ENCODE results near the gene IL16. TPM values are rescaled to one million over a fixed set of nuclear protein-coding genes. Genes with fewer than 3 reads are reported as not detected.

IL16 gene
- total and polyA plus RNA-seq, 2 experiments from 2014 or later = 0.32 to 0.53 TPM

GRCh38 chr15:81317642-81318017 is 121.0 kb downstream of the IL16 start:
- Histone ChIP-seq H3K9ac (no peak overlapping the region), H3K36me3 (ENCODE audit: low read depth) (peaks cover 33% of the 10 kb centered on the region; the same call in 1 of the 2 replicates), H4K20me1 (ENCODE audit: insufficient read depth) (no peaks in the 10 kb centered on the region), H3F3A (ENCODE audit: insufficient read depth) (peaks cover 8% of the 10 kb centered on the region), H3K9me3 (ENCODE audit: low read depth) (no peaks in the 10 kb centered on the region), H2AFZ (no peak overlapping the region), H3K9me2 (ENCODE audit: insufficient read depth) (no peaks in the 10 kb centered on the region), H3K4me2 (ENCODE audit: unreplicated experiment) (no peak overlapping the region), H3K79me2 (ENCODE audit: insufficient read depth) (peaks cover 8% of the 10 kb centered on the region; the same call in 1 of the 2 replicates), H3K27ac (no peak overlapping the region), H3K4me3 (no peak overlapping the region), H3K4me1 (ENCODE audit: insufficient read depth) (peaks cover 16% of the 10 kb centered on the region), H3K27me3 (replicated peaks; ENCODE audit: insufficient read depth) (no peaks in the 10 kb centered on the region)
- TF ChIP-seq EZH2 (IDR thresholded peaks at IDR 0.05; ENCODE audit: insufficient read depth, poor library complexity, severe bottlenecking) = no peak
- no peak for TF ChIP-seq EZH2phosphoT487 (IDR thresholded peaks at IDR 0.05; ENCODE audit: insufficient read depth, low read depth)
- WGBS, 2 experiments (ENCODE audit: low coverage in 1 of 2, low lambda C conversion rate in 2 of 2, missing lambda C conversion rate in 2 of 2) = 82 to 83% methylated on average over 6 of the region's 6 CpGs
- in situ Hi-C loops (cut with MboI) = no loop called here
- no peak for DNase-seq

GRCh38 chr15:81321667-81322066 is 125.0 kb downstream of the IL16 start:
- H3K36me3 ChIP-seq (ENCODE audit: low read depth) = peaks cover 28% of the 10 kb centered on the region; the same call in 1 of the 2 replicates
- no peak overlapping the region for H3K9ac ChIP-seq
- H3K4me3 ChIP-seq = no peak overlapping the region
- peaks cover 19% of the 10 kb centered on the region for H3F3A ChIP-seq (ENCODE audit: insufficient read depth)
- H3K4me2 ChIP-seq (ENCODE audit: unreplicated experiment) = no peak overlapping the region
- peaks cover 26% of the 10 kb centered on the region for H3K4me1 ChIP-seq (ENCODE audit: insufficient read depth)
- no peak overlapping the region for H2AFZ ChIP-seq
- no peaks in the 10 kb centered on the region for H3K27me3 ChIP-seq (replicated peaks; ENCODE audit: insufficient read depth)
- 90 to 100% methylated on average over 1 of the region's 1 CpG for WGBS, 2 experiments (ENCODE audit: low coverage in 1 of 2, low lambda C conversion rate in 2 of 2, missing lambda C conversion rate in 2 of 2)
- DNase-seq = no peak
- H4K20me1 ChIP-seq (ENCODE audit: insufficient read depth) = no peaks in the 10 kb centered on the region
- TF ChIP-seq EZH2phosphoT487 (IDR thresholded peaks at IDR 0.05; ENCODE audit: insufficient read depth, low read depth) = no peak
- TF ChIP-seq EZH2 (IDR thresholded peaks at IDR 0.05; ENCODE audit: insufficient read depth, poor library complexity, severe bottlenecking) = no peak
- H3K27ac ChIP-seq = no peak overlapping the region
- H3K9me3 ChIP-seq (ENCODE audit: low read depth) = no peaks in the 10 kb centered on the region
- no peaks in the 10 kb centered on the region for H3K9me2 ChIP-seq (ENCODE audit: insufficient read depth)
- in situ Hi-C loops (cut with MboI) = no loop called here
- peaks cover 20% of the 10 kb centered on the region for H3K79me2 ChIP-seq (ENCODE audit: insufficient read depth)

GRCh38 chr15:81322676-81323253 is 126.1 kb downstream of the IL16 start:
- Histone ChIP-seq H3K4me3 (peak overlapping the region; percentile 88), H2AFZ (peak overlapping the region; percentile 86)

GRCh38 chr15:81323559-81323943 is 126.9 kb downstream of the IL16 start:
- H3K27me3 ChIP-seq (replicated peaks; ENCODE audit: insufficient read depth) = no peaks in the 10 kb centered on the region
- in situ Hi-C loops (cut with MboI) = no loop called here
- H3K4me2 ChIP-seq (ENCODE audit: unreplicated experiment) = peak overlapping the region; percentile 90
- peak overlapping the region; percentile 19; the same call in 1 of the 2 replicates for H3K27ac ChIP-seq
- no peak for TF ChIP-seq EZH2phosphoT487 (IDR thresholded peaks at IDR 0.05; ENCODE audit: insufficient read depth, low read depth)
- TF ChIP-seq EZH2 (IDR thresholded peaks at IDR 0.05; ENCODE audit: insufficient read depth, poor library complexity, severe bottlenecking) = no peak
- peaks cover 16% of the 10 kb centered on the region; the same call in 1 of the 2 replicates for H3K36me3 ChIP-seq (ENCODE audit: low read depth)
- H3K79me2 ChIP-seq (ENCODE audit: insufficient read depth) = peaks cover 20% of the 10 kb centered on the region
- H3K9ac ChIP-seq = peak overlapping the region; percentile 89
- H3K4me1 ChIP-seq (ENCODE audit: insufficient read depth) = peaks cover 44% of the 10 kb centered on the region
- 1 to 2% methylated on average over 3 to 4 of the region's 4 CpGs for WGBS, 2 experiments (ENCODE audit: low coverage in 1 of 2, low lambda C conversion rate in 2 of 2, missing lambda C conversion rate in 2 of 2)
- no peaks in the 10 kb centered on the region for H3K9me3 ChIP-seq (ENCODE audit: low read depth)
- peak; percentile 29 for DNase-seq
- H4K20me1 ChIP-seq (ENCODE audit: insufficient read depth) = no peaks in the 10 kb centered on the region
- peak overlapping the region; percentile 88 for H3K4me3 ChIP-seq
- no peaks in the 10 kb centered on the region for H3K9me2 ChIP-seq (ENCODE audit: insufficient read depth)
- H2AFZ ChIP-seq = peak overlapping the region; percentile 86
- peaks cover 37% of the 10 kb centered on the region for H3F3A ChIP-seq (ENCODE audit: insufficient read depth)

More at GRCh38 chr15:81322676-81323253, 126.1 kb downstream of the IL16 start:
- Histone ChIP-seq H3K4me2 (ENCODE audit: unreplicated experiment) (peak overlapping the region; percentile 90), H3K79me2 (ENCODE audit: insufficient read depth) (peaks cover 20% of the 10 kb centered on the region), H3K9me2 (ENCODE audit: insufficient read depth) (no peaks in the 10 kb centered on the region), H3K4me1 (ENCODE audit: insufficient read depth) (peaks cover 36% of the 10 kb centered on the region), H4K20me1 (ENCODE audit: insufficient read depth) (no peaks in the 10 kb centered on the region), H3K9ac (peak overlapping the region; percentile 89), H3K27ac (no peak overlapping the region), H3K27me3 (replicated peaks; ENCODE audit: insufficient read depth) (no peaks in the 10 kb centered on the region), H3F3A (ENCODE audit: insufficient read depth) (peaks cover 30% of the 10 kb centered on the region), H3K9me3 (ENCODE audit: low read depth) (no peaks in the 10 kb centered on the region), H3K36me3 (ENCODE audit: low read depth) (peaks cover 22% of the 10 kb centered on the region; the same call in 1 of the 2 replicates)
- no peak for TF ChIP-seq EZH2 (IDR thresholded peaks at IDR 0.05; ENCODE audit: insufficient read depth, poor library complexity, severe bottlenecking)
- TF ChIP-seq EZH2phosphoT487 (IDR thresholded peaks at IDR 0.05; ENCODE audit: insufficient read depth, low read depth) = no peak
- WGBS, 2 experiments (ENCODE audit: low coverage in 1 of 2, low lambda C conversion rate in 2 of 2, missing lambda C conversion rate in 2 of 2) = 48 to 52% methylated on average over 6 of the region's 6 CpGs
- DNase-seq = peak; percentile 42
- in situ Hi-C loops (cut with MboI) = no loop called here
